ENCODE measurements around the gene ZBTB39.
A peak's percentile ranks its signal among the peaks of the same experiment; 100 is the strongest.

The ZBTB39 gene

GRCh38 chr12:57039016-57039798 is 32.9 kb upstream of the ZBTB39 start:
- Histone ChIP-seq H3K27me3 (ENCODE audit: low read depth, low read length) (no peaks in the 10 kb centered on the region; the same call in 1 of the 2 replicates), H3K27ac (ENCODE audit: low read length) (no peak overlapping the region), H3K79me2 (ENCODE audit: low read length) (no peaks in the 10 kb centered on the region), H3K9ac (ENCODE audit: low read length) (no peak overlapping the region), H3K4me1 (ENCODE audit: low read length) (no peaks in the 10 kb centered on the region), H3K4me3 (ENCODE audit: low read length) (no peak overlapping the region), H2AFZ (ENCODE audit: low read depth, low read length) (no peak overlapping the region), H3K4me2 (ENCODE audit: low read length) (no peak overlapping the region), H3K36me3 (replicated peaks; ENCODE audit: low read depth, low read length) (no peaks in the 10 kb centered on the region), H4K20me1 (ENCODE audit: insufficient read depth, low read length) (no peaks in the 10 kb centered on the region), H3K9me3 (ENCODE audit: insufficient read depth, low read length) (no peaks in the 10 kb centered on the region)
- TF ChIP-seq EZH2phosphoT487 (IDR thresholded peaks at IDR 0.05; ENCODE audit: low read depth) = no peak
- no peak for TF ChIP-seq CTCF (IDR thresholded peaks at IDR 0.05; ENCODE audit: low read depth, low read length)

GRCh38 chr12:57037264-57037663 is 30.9 kb upstream of the ZBTB39 start:
- no peaks in the 10 kb centered on the region for H3K36me3 ChIP-seq (replicated peaks; ENCODE audit: low read depth, low read length)
- H2AFZ ChIP-seq (ENCODE audit: low read depth, low read length) = no peak overlapping the region
- no peaks in the 10 kb centered on the region; the same call in 1 of the 2 replicates for H3K27me3 ChIP-seq (ENCODE audit: low read depth, low read length)
- no peak overlapping the region for H3K9ac ChIP-seq (ENCODE audit: low read length)
- H3K27ac ChIP-seq (ENCODE audit: low read length) = no peak overlapping the region
- H3K9me3 ChIP-seq (ENCODE audit: insufficient read depth, low read length) = no peaks in the 10 kb centered on the region
- H3K79me2 ChIP-seq (ENCODE audit: low read length) = no peaks in the 10 kb centered on the region
- TF ChIP-seq EZH2phosphoT487 (IDR thresholded peaks at IDR 0.05; ENCODE audit: low read depth) (no peak), CTCF (IDR thresholded peaks at IDR 0.05; ENCODE audit: low read depth, low read length) (no peak)
- no peaks in the 10 kb centered on the region for H4K20me1 ChIP-seq (ENCODE audit: insufficient read depth, low read length)
- H3K4me1 ChIP-seq (ENCODE audit: low read length) = no peaks in the 10 kb centered on the region
- H3K4me2 ChIP-seq (ENCODE audit: low read length) = no peak overlapping the region
- no peak overlapping the region for H3K4me3 ChIP-seq (ENCODE audit: low read length)

- Histone ChIP-seq H3K4me1 (ENCODE audit: low read length) (peaks cover 14% of the 10 kb centered on the region), H3K27me3 (ENCODE audit: low read depth, low read length) (no peaks in the 10 kb centered on the region), H3K4me2 (ENCODE audit: low read length) (no peak overlapping the region), H3K79me2 (ENCODE audit: low read length) (no peaks in the 10 kb centered on the region), H3K27ac (ENCODE audit: low read length) (no peak overlapping the region), H2AFZ (ENCODE audit: low read depth, low read length) (no peak overlapping the region), H3K9ac (ENCODE audit: low read length) (no peak overlapping the region), H3K9me3 (ENCODE audit: insufficient read depth, low read length) (no peaks in the 10 kb centered on the region), H4K20me1 (ENCODE audit: insufficient read depth, low read length) (no peaks in the 10 kb centered on the region), H3K4me3 (ENCODE audit: low read length) (no peak overlapping the region), H3K36me3 (replicated peaks; ENCODE audit: low read depth, low read length) (no peaks in the 10 kb centered on the region)
- no peak for TF ChIP-seq EZH2phosphoT487 (IDR thresholded peaks at IDR 0.05; ENCODE audit: low read depth)
- TF ChIP-seq CTCF (IDR thresholded peaks at IDR 0.05; ENCODE audit: low read depth, low read length) = no peak
Measured at GRCh38 chr12:57033431-57033830, 27.1 kb upstream of the ZBTB39 start.

- 0 out of 2 replicates have a peak overlapping the region, but pooled peaks have one; percentile 39 for H2AFZ ChIP-seq (ENCODE audit: low read depth, low read length)
Measured at GRCh38 chr12:57031789-57032188, 25.4 kb upstream of the ZBTB39 start.

More at GRCh38 chr12:57031789-57032188, 25.4 kb upstream of the ZBTB39 start:
- peaks cover 23% of the 10 kb centered on the region for H3K4me1 ChIP-seq (ENCODE audit: low read length)
- TF ChIP-seq EZH2phosphoT487 (IDR thresholded peaks at IDR 0.05; ENCODE audit: low read depth) = no peak
- H3K27ac ChIP-seq (ENCODE audit: low read length) = no peak overlapping the region
- no peak overlapping the region for H3K9ac ChIP-seq (ENCODE audit: low read length)
- no peaks in the 10 kb centered on the region for H3K36me3 ChIP-seq (replicated peaks; ENCODE audit: low read depth, low read length)
- no peaks in the 10 kb centered on the region for H4K20me1 ChIP-seq (ENCODE audit: insufficient read depth, low read length)
- H3K79me2 ChIP-seq (ENCODE audit: low read length) = no peaks in the 10 kb centered on the region
- H3K4me2 ChIP-seq (ENCODE audit: low read length) = peak overlapping the region; percentile 45
- no peaks in the 10 kb centered on the region for H3K9me3 ChIP-seq (ENCODE audit: insufficient read depth, low read length)
- no peaks in the 10 kb centered on the region for H3K27me3 ChIP-seq (ENCODE audit: low read depth, low read length)
- H3K4me3 ChIP-seq (ENCODE audit: low read length) = no peak overlapping the region
